HS-27A (cell line): ENCODE data around the gene GFRA1.

ENCODE experiments used
- DNase-seq: peaks from one replicate; pipeline ENCODE4 v3.0.0-alpha.2; 2012; ENCODE audit warnings: low read depth, missing footprints

The GFRA1 gene

GRCh38 chr10:116029826-116030225 is 243.2 kb downstream of the GFRA1 start:
- no peak for DNase-seq

GRCh38 chr10:116027355-116027754 is 245.7 kb downstream of the GFRA1 start:
- DNase-seq: no peak

GRCh38 chr10:116026725-116027124 is 246.3 kb downstream of the GFRA1 start:
- no peak for DNase-seq

- no peak for DNase-seq
Measured at GRCh38 chr10:116026315-116026714, 246.7 kb downstream of the GFRA1 start.

- DNase-seq: no peak
Measured at GRCh38 chr10:116024271-116024878, 248.6 kb downstream of the GFRA1 start.

- DNase-seq: no peak
Measured at GRCh38 chr10:116017405-116017804, 255.6 kb downstream of the GFRA1 start.

- DNase-seq: no peak
Measured at GRCh38 chr10:116015583-116016333, 257.2 kb downstream of the GFRA1 start.

- DNase-seq: no peak
Measured at GRCh38 chr10:116014871-116015582, 258.0 kb downstream of the GFRA1 start.

GRCh38 chr10:116014326-116014725 is 258.7 kb downstream of the GFRA1 start:
- no peak for DNase-seq

- no peak for DNase-seq
Measured at GRCh38 chr10:116011929-116012328, 261.1 kb downstream of the GFRA1 start.

GRCh38 chr10:116007256-116007891 is 265.6 kb downstream of the GFRA1 start:
- no peak for DNase-seq
